Testis (tissue), 3 donors: Measurements from ENCODE around the gene AXIN1. TPM values are rescaled to one million over a fixed set of nuclear protein-coding genes. Genes with fewer than 3 reads are reported as not detected.

ENCODE experiments used
- DNase-seq: peaks from one replicate; pipeline ENCODE4 v3.0.0-alpha.2; 2019
- H3K27ac ChIP-seq, 2 donors: fragments of 200-600 bp; sonication (generic); one replicate each; pipeline ENCODE4 v1.5.1; 2019
- H3K27me3 ChIP-seq: fragments of 200-600 bp; sonication (generic); one replicate; pipeline ENCODE4 v1.5.1; 2019
- H3K36me3 ChIP-seq: fragments of 200-600 bp; sonication (generic); one replicate; pipeline ENCODE4 v1.5.1; 2017; ENCODE audit warnings: low read depth; ENCODE audit errors: missing control alignments
- H3K4me1 ChIP-seq: fragments of 200-600 bp; sonication (generic); one replicate; pipeline ENCODE4 v1.5.1; 2019
- H3K4me3 ChIP-seq, 2 donors: fragments of 200-600 bp; sonication (generic); one replicate each; pipeline ENCODE4 v1.5.1; 2017 to 2019
- H3K9me3 ChIP-seq: fragments of 200-600 bp; sonication (generic); one replicate; pipeline ENCODE4 v1.5.1; 2017
- CTCF ChIP-seq, 3 experiments: fragments of 450-650 bp in 2 of 3; fragments of 200-600 bp in 1 of 3; sonication (generic) in 1 of 3; IDR thresholded peaks; one replicate each; pipeline ENCODE4 v1.5.1; 2016 to 2019; ENCODE audit warnings: antibody characterized with exemption in 3 of 3, mild to moderate bottlenecking in 2 of 3, moderate library complexity in 1 of 3
- POLR2A ChIP-seq: fragments of 450-650 bp; IDR thresholded peaks from one replicate; pipeline ENCODE4 v1.6.1; 2017; ENCODE audit warnings: antibody characterized with exemption, mild to moderate bottlenecking, moderate library complexity
- WGBS, 2 donors: methylation state at CpG; one replicate each; pipeline ENCODE4 v1.1.5; 2018; 5-methylcytosine and 5-hydroxymethylcytosine counted together
- intact Hi-C: fragments of 100-400 bp; cut with DNase I; formaldehyde crosslinking; loops from one replicate; pipeline ENCODE4 v1.15.1; 2023; ENCODE audit warnings: low total_unique reads
- polyA plus RNA-seq: library from polyadenylated mRNA; stranded (reverse); fragments of 350-450 nt; fragmentation: Illumina TruSeq; extraction: RNeasy Lipid Tissue Mini Kit (QIAGEN cat#74804); gene quantifications from one replicate; pipeline ENCODE4 v1.2.3, GENCODE V29; 2014; ENCODE audit warnings: low read depth, low replicate concordance; ENCODE audit not compliant: insufficient read depth
- total RNA-seq, 2 donors: library from RNA; depleted of rRNA; stranded (reverse); fragments of >200 nt; gene quantifications; one replicate each; pipeline ENCODE4 v1.2.3, GENCODE V29; 2016

AXIN1 gene
- total and polyA plus RNA-seq, 3 donors from 2014 or later, result 19.4 to 32.0 (median 30.6) TPM

DNA sequence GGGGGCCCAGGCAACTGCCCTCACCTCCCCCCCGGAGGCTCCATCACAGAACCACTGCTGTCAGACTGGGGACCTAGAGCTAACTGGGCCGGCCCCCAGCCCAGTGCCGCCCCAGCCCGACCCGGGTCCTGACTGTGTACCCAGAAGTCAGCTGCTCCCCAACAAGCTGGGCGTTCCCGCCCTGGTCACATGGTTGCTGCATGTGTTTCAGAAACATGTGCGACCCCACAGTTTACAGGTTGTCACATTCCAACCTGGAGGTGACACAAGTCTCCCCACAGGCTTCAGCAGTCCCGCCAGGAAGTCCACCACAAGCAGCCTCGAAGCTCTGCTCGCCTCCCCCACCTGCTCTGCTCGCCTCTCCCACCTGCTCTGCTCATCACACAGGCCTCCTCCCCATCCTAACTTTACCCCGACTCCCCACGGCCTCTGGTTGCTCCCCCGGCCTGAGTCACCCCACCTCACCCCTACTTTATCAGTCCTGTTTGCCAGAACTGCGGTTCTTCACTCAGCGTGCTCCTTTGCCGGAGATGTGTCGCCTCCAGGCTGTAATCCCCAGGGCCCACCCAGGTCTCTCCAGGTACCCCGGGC is 16.8 kb upstream of the AXIN1 start:
- no peak for DNase-seq
- intact Hi-C loops, result no loop called here
- Histone ChIP-seq H3K27ac (no peak overlapping the region), H3K27me3 (no peaks in the 10 kb centered on the region), H3K9me3 (no peaks in the 10 kb centered on the region), H3K36me3 (no peaks in the 10 kb centered on the region), H3K4me1 (peaks cover 27% of the 10 kb centered on the region), H3K4me3 (peak overlapping the region in 1 of 2 donors; percentile 54)
- TF ChIP-seq CTCF (IDR thresholded peaks at IDR 0.05), result no peak
- WGBS, 2 donors, result 67 to 69% methylated on average over 19 to 20 of the region's 20 CpGs

- no peaks in the 10 kb centered on the region for H3K36me3 ChIP-seq
- no peaks in the 10 kb centered on the region for H3K9me3 ChIP-seq
- WGBS, 2 donors, result 88 to 94% methylated on average over 11 to 29 of the region's 29 CpGs
- DNase-seq, result no peak
- H3K27me3 ChIP-seq, result no peaks in the 10 kb centered on the region
- intact Hi-C loops, result no loop called here
- H3K27ac ChIP-seq, result no peak overlapping the region
- peaks cover 27% of the 10 kb centered on the region for H3K4me1 ChIP-seq
- TF ChIP-seq CTCF (IDR thresholded peaks at IDR 0.05), result no peak
- no peak for TF ChIP-seq POLR2A
- no peak overlapping the region for H3K4me3 ChIP-seq
These were observed 16.1 kb upstream of the AXIN1 start for GRCh38 chr16:368388-369158.

DNA sequence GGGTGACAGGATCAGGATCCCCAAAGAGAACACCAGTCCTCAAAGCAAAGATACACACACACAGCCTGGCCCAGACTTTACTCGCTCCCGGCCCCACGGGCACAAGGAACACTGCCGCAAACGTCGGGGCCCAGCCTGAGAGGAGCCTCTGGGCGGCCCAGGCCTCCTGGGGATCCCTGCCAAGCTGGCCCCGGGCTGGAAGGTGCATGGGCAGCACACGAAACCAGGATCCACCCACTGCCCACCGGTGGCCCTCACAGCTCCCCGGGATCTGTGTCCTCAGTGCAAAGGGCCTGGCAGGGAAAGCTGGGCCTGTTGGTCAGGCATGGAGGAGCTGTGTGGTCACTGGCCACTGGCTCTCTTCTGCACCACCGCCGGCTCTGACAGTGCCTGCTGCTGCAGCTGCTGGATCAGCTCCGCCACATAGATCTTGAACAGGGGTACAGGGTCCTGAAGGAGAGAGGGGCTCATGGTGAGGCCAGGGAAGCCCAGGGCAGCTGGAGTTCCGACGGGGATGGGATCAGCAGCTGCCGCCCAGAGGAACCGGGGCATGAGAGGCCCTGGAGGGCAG is 14.9 kb upstream of the AXIN1 start:
- Histone ChIP-seq H3K36me3 (no peaks in the 10 kb centered on the region), H3K4me3 (no peak overlapping the region), H3K27me3 (no peaks in the 10 kb centered on the region), H3K27ac (no peak overlapping the region), H3K4me1 (peaks cover 26% of the 10 kb centered on the region), H3K9me3 (no peaks in the 10 kb centered on the region)
- intact Hi-C loops, result no loop called here
- whole genome bisulfite sequencing, 2 donors, result 92 to 94% methylated on average over 13 to 18 of the region's 18 CpGs
- no peak for DNase-seq
- TF ChIP-seq POLR2A (no peak), CTCF (IDR thresholded peaks at IDR 0.05) (no peak)

DNA sequence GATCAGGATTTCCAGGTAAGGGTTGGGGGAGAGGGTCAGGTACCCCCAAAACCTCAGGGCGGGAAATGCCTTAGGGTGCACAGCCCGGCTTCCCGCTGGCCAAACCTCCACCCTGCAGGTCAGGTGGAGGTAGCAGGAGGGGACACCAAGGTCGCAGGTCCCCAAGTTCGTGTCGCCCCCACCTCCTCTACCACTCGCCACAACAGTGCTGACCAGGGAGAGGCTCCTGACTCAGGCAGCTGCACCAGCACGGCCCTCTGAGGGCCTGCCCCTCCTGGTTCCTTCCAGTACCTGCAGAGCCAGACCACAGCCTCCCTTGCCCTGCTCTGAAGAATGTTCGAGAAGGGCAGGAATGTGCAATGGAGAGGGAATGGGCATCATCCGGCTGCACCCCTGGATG is 14.0 kb upstream of the AXIN1 start:
- Histone ChIP-seq H3K4me3 (no peak overlapping the region), H3K36me3 (no peaks in the 10 kb centered on the region), H3K27me3 (no peaks in the 10 kb centered on the region), H3K27ac (no peak overlapping the region), H3K4me1 (peaks cover 17% of the 10 kb centered on the region), H3K9me3 (no peaks in the 10 kb centered on the region)
- no peak for DNase-seq
- intact Hi-C loops, result no loop called here
- WGBS, 2 donors, result 88 to 94% methylated on average over 9 to 10 of the region's 10 CpGs
- TF ChIP-seq POLR2A, result no peak
- TF ChIP-seq CTCF (IDR thresholded peaks at IDR 0.05), result no peak
